GM12801 (cell line): Measurements from ENCODE around the gene TOMM20.

Source experiments
- CTCF ChIP-seq: IDR thresholded peaks from one replicate; pipeline ENCODE4 v1.5.1; 2011; ENCODE audit warnings: control low read depth; ENCODE audit not compliant: insufficient read length; ENCODE audit errors: extremely low read depth

Gene TOMM20

GRCh38 chr1:235158680-235159079 lies 30.0 kb upstream of the TOMM20 start:
- no peak for TF ChIP-seq CTCF

- TF ChIP-seq CTCF, result no peak
These were observed 28.5 kb upstream of the TOMM20 start for GRCh38 chr1:235157150-235157549.

GRCh38 chr1:235156740-235157139 lies 28.1 kb upstream of the TOMM20 start:
- no peak for TF ChIP-seq CTCF

GRCh38 chr1:235156265-235156664 lies 27.6 kb upstream of the TOMM20 start:
- no peak for TF ChIP-seq CTCF

- TF ChIP-seq CTCF, result no peak
These were observed 23.6 kb upstream of the TOMM20 start for GRCh38 chr1:235152235-235152634.

- TF ChIP-seq CTCF, result no peak
These were observed 22.4 kb upstream of the TOMM20 start for GRCh38 chr1:235151033-235151432.

- TF ChIP-seq CTCF, result no peak
These were observed 21.2 kb upstream of the TOMM20 start for GRCh38 chr1:235149824-235150223.

- TF ChIP-seq CTCF, result no peak
These were observed 18.6 kb upstream of the TOMM20 start for GRCh38 chr1:235147269-235147668.
